ENCODE data around the gene PHLDB1. TPM values are rescaled to one million over a fixed set of nuclear protein-coding genes. Genes with fewer than 3 reads are reported as not detected.

PHLDB1 gene
- total and polyA plus RNA-seq, 2 of the 8 experiments (the other 6 are each of a cell fraction or from before 2014, with no cell fraction given) = 53.9 to 74.8 TPM

GRCh38 chr11:118648291-118648690 lies 40.9 kb downstream of the PHLDB1 start (continued):
- TF ChIP-seq CHD7 (IDR thresholded peaks at IDR 0.05; ENCODE audit: insufficient replicate concordance, low read length) (no peak), SIRT6 (IDR thresholded peaks at IDR 0.05; ENCODE audit: low read length) (no peak), BRCA1 (IDR thresholded peaks at IDR 0.05; ENCODE audit: low read depth, low read length) (no peak), SP2 (IDR thresholded peaks at IDR 0.05; ENCODE audit: low read length) (no peak), ATF3 (IDR thresholded peaks at IDR 0.05; ENCODE audit: insufficient read depth, low read depth, low read length) (no peak), POLR2AphosphoS5 (IDR thresholded peaks at IDR 0.05; ENCODE audit: low read depth, low read length) (no peak), HDAC2 (IDR thresholded peaks at IDR 0.05; ENCODE audit: borderline replicate concordance in 1 of 2, low read depth in 2 of 2, low read length in 2 of 2) (no peak)

All from H1 (cell line).